ENCODE measurements around the gene EEF1G.
"Not testable (repeated sequence)": the region's sequence is repeated elsewhere in the genome, so short reads cannot be mapped to it uniquely, and the experiment has no call there.

Gene EEF1G

GRCh38 chr11:62603776-62604299, 30.1 kb upstream of the EEF1G start:
- DNase-seq (ENCODE audit: low read depth in 2 of 2), result no peak

DNA sequence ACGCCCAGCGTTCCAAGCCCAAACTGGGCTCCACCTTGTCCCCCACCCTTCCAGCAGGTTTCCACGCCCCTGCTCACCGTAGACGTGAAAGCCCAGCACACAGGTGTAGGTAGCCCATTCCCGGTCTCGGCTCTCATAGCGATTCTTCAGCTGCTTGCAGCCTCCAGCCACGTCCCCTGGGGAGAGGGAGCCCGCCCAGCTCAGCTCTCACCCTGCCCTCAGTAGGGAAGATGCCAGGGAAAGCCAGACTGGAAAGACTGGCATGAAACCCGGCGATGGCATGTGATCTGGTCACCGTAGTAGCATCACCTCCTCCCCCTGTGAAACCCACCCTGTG, 29.3 kb upstream of the EEF1G start:
- no peak for DNase-seq (ENCODE audit: low read depth in 2 of 2)

GRCh38 chr11:62602141-62603071, 28.7 kb upstream of the EEF1G start:
- no peak for DNase-seq (ENCODE audit: low read depth in 2 of 2)

- peak; percentile 99 to 100 for DNase-seq (ENCODE audit: low read depth in 2 of 2)
These were observed 27.9 kb upstream of the EEF1G start, which contains the start of gene MTA2 for GRCh38 chr11:62601372-62602140. TSS of gene MTA2 (minus strand) at chr11:62601865. CDS start at chr11:62601450, 415 bp downstream.

GRCh38 chr11:62601122-62601371, 27.4 kb upstream of the EEF1G start:
- DNase-seq (ENCODE audit: low read depth in 2 of 2), result no peak

DNA sequence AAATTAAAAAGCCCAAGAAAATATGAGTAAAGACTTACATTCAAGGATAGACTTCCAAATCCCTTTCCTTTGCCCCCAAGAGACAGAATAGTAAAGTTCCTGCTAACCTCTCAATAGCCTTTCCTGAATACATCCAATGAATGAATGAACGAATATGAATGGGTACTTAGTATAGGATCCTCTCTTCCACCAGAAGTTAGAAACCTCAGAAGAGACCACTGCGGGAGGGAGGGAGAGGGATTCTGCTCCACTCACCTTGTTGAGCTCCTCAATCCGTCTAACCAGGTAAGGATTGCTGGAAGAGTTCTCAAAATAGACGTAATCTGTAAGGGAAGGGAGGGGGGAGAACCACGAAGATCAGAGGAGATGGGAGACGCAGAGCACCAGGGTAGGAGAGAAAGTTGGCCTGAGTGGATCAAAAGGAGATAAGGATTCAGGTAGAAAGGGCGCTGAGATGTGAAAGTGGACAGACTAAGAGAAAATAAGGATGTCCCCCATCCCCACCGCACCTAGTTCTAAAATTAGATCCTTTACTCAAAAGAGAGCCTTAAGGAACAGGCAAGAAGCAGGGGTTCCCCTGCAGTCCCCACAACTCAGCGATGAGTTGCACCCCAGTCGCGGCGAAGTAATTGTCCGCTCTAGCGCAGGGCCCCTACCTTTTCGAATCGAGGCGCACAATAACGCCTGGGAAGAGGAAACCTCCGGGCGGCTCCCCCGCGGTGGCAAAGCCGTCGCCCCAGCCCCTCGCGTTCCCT, 26.9 kb upstream of the EEF1G start:
- no peak for DNase-seq (ENCODE audit: low read depth in 2 of 2)

- DNase-seq (ENCODE audit: low read depth in 2 of 2), result no peak
These were observed 26.2 kb upstream of the EEF1G start for GRCh38 chr11:62599901-62600300.

GRCh38 chr11:62599069-62599696, 25.5 kb upstream of the EEF1G start:
- peak; percentile 96 to 97 for DNase-seq (ENCODE audit: low read depth in 2 of 2)

DNA sequence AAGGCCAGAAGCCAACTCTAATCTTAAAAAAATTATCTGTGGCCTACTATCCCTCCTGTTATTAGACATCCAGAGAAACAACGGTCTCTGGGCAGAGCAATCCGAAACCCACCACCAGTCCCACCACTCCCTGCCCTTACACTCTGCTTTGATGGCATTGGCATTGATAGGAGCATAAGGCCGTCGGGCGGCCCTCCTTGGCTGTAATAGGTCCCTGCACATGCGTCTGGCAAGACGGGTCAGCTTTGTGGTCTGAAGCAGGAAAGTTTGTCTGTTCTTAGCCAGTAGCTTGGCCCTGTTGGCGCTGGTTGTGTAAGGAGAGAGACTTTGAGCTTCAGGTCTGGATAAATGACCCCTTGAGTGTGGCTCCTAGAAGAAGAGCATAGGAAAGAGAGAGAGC, 21.4 kb upstream of the EEF1G start:
- DNase-seq (ENCODE audit: low read depth in 2 of 2), result no peak

DNA sequence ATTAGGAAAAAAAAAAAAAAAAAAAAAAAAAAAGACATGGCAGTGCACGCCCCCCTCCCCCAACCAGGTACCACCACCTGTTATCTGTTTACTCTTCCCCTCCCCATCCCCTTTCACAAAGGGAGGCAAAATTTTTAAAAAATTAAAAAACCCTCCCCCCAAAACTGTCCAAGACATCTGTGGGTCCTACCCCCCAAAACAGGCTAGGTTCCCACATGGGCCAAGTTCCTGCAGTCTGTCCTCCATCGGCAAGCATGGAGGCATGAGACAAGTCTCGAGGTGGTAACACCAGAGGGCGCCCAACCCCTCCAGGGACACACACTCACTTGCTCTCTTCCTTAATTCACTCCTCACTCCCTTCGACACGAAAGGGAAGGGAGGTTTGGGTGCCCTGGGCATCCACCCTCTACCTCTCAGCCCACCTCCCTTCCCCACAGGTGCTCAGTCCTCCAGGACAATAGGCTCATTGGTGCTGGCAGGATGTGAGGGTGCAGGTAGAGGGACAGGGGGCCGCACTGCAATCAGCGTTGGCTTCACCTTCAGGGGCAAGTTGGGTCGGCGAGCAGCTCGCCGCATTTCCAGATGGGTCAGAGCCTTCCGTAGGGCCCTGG, 19.8 kb upstream of the EEF1G start:
- DNase-seq (ENCODE audit: low read depth in 2 of 2), result peak; percentile 62 to 74

GRCh38 chr11:62592989-62593421, 19.3 kb upstream of the EEF1G start:
- no peak for DNase-seq (ENCODE audit: low read depth in 2 of 2)

DNA sequence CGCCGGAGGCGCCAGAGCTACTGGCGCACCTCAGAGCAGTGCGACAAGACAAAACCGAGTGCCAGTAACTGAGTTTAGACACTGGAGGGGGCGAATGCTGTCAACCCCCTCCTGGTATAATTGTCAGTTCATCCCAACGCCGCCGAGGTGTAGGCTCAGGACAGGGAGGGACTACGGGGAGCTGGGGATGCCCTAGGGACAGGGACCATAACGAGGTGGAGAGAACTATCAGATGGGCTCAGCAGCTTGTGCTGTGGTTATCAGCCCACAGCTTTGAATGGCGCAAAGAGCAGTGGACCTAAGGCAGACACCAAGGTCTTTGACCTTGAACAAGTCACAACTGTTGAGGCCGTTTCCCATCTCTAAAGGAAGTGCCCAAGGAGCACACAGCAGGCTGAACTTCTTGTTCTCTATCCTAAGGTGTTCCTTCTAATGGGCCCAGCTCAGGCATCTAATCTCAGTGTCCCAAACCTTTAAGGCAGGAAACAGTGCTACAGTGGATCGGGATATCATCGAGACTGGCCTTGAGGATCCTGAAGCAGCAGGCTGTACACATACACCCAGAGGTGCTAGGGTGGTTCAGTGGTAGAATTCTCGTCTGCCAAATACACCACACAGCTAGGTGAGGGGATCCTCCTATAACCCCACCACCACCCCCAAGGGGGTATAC, 18.6 kb upstream of the EEF1G start:
- no peak for DNase-seq (ENCODE audit: low read depth in 2 of 2)

DNA sequence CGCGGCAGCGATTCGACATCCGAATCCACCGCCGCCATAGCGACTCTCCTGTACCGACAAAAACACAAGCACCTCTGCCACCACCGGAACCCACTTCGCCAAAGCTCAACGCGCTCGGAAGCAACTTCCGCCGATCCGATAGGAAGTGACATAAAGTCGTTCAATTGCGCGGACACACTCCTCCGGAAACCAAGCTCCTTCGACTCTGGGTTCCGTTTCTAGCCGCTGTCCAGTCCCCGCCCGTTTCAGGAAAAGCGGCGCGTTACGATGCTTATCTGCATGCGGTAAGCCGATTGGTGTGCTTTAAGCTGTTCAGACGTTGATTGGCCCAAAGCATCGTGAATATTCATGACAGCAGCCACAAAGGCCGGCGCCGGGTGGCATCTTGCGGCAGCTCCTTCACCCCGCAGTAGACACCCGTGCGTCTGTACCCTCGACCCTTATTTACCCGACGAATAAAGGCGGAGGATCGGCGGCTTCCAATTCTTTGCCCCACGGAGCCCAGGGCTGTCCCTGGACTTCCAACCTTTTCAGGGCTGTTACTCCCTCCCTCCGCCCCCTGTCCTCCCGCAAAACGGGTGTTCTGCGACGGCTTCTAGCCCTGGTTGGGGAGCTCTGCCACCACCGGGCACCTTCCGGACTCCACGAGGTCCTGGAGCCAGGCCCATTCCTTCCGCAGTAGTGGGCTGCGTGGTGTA, 17.9 kb upstream of the EEF1G start, which contains the start of gene TUT1:
TUT1 (minus strand) TSS at position 76 of the 698 bp plus-strand sequence; CDS start at position 38, 38 bp downstream.
- peak; percentile 94 to 95 for DNase-seq (ENCODE audit: low read depth in 2 of 2)

DNA sequence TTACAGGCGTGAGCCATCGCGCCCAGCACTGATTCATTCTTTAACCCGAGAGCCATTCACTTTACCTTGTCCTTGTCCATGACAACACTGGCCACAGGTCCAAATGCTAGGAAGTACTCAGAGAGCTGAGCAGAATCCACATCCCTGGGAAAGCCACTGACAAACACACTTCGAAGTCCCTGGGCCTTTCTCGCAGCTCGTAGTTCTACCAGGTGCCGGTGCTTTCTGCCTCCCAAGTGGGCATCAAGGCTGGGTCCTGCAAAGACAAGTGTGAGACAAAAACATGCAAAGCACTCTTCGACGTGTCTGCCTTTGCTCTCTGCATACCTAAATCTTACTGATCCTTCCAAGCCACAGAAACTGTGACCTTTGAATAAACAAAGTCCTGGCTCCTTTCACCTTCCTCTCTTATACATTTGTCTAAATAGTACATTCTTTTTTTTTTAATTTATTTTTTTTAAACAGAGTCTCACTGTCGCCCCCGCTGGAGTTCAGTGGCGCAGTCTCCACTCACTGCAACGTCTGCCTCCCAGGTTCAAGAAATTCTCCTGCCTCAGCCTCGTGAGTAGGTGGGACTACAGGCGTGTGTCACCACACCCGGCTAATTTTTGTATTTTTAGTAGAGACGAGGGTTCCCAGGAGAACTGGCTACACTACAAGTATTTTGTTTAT, 15.4 kb upstream of the EEF1G start:
- no peak for DNase-seq (ENCODE audit: low read depth in 2 of 2)

GRCh38 chr11:62585356-62585755, 11.7 kb upstream of the EEF1G start:
- not testable (repeated sequence) for DNase-seq (ENCODE audit: low read depth in 2 of 2)

- not testable (repeated sequence) for DNase-seq (ENCODE audit: low read depth in 2 of 2)
These were observed 8.0 kb upstream of the EEF1G start for GRCh38 chr11:62581735-62582134.

DNA sequence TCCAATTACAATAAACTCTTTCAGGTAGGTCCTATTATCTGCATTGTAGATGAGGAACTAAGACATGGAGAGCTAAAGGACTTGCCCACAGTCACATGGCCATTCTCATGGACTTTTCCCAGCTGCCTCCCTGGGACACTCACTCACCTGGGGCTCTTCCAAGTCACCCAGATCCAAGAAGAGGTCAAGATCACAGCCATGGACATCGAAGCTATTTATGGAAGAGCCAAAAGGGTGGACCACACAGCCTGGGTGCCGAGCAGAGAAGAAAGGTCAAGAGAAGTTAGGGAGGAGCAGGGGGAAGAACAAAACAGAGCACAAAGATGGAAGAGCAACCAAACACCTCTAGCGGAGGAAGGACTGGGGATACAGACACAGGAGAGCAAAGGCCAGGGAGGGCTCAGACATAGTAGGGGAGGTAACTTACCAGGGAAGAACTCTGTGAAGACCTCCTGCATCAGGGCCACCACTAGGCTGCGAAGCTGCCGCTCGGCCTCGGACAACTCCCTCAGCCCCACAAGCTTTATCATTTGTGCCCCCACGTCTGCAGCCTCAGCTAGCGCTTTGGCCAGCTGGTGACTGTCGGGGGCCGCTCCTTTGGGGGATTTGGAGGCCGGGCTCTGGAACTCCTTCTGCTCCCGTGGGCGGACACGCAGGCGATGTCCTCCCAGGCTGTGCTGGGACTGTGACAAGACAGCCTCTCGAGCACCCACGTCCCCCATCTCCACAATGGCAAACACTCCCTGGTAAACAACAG, 7.4 kb upstream of the EEF1G start:
- DNase-seq (ENCODE audit: low read depth in 2 of 2), result no peak

DNA sequence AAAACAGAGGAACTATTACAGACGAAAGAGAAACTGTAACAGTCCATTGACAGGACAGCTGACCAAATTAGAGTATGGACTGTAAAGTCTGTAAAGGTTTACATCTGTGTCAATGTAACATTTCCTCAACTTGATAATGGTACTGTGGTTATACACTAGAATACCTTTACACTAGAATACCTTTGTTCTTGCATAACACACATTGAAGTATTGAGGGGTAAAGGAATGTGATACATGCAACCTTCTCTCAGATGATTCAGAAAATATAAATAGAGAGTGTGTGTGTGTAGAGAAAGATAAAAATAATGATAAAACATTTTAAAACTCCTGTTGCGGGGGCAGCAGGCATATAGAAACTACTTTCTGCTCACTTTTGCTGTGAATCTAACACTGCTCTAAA, 5.6 kb upstream of the EEF1G start:
- no peak for DNase-seq (ENCODE audit: low read depth in 2 of 2)

DNA sequence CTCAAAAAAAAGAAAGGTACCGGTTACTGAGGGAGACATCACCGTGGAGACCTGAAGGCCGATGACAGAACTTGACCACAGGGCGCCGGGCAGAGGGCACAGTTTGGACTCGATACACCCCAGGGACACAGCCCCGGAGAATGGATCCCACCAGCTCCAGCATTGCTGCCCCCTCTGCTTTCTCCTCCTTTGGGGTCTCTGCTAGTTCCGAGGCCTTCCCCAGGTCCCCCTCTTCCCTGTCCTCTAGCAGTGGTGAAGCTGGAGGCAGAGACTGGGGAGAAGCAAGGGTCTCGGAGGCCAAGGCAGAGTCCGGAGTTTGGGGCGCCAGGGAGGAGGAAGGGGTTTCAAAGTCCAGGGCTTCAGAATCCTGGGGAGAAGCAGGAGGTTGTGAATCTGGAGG, 4.8 kb upstream of the EEF1G start:
- no peak for DNase-seq (ENCODE audit: low read depth in 2 of 2)

Measured in stimulated activated CD4-positive, alpha-beta T cell treated with anti-CD3 and anti-CD28 coated beads, Interleukin-15, amount 100 ng/mL, for 48 hours (primary cell).